H1 (cell line): Measurements from ENCODE around the gene TFAP2C.

Experiments used
- GABPA ChIP-seq: IDR thresholded peaks from 2 replicates; pipeline ENCODE4 v1.6.1; 2011; ENCODE audit warnings: mild to moderate bottlenecking, low read length, moderate library complexity, borderline replicate concordance; ENCODE audit not compliant: insufficient read depth
- NRF1 ChIP-seq: IDR thresholded peaks from 2 replicates; pipeline ENCODE4 v1.6.1; 2011; ENCODE audit warnings: mild to moderate bottlenecking, low read depth, low read length, improper control_type of control experiment
- PHF8 ChIP-seq: fragments of 200-600 bp; sonication (generic); conservative IDR thresholded peaks from 2 replicates; pipeline ENCODE4 v1.7.1; 2012; ENCODE audit warnings: low read depth, mild to moderate bottlenecking, inconsistent platforms, low read length, moderate library complexity
- POLR2A ChIP-seq, 2 experiments: IDR thresholded peaks; 1 replicate in 1 of 2; 2 replicates in 1 of 2; pipeline ENCODE4 v1.6.1; 2011; ENCODE audit warnings: low read depth in 2 of 2, low read length in 2 of 2, mild to moderate bottlenecking in 2 of 2; ENCODE audit errors: control extremely low read depth in 1 of 2
- POLR2AphosphoS5 ChIP-seq: IDR thresholded peaks from 2 replicates; pipeline ENCODE4 v1.6.1; 2011; ENCODE audit warnings: low read depth, low read length
- SIX5 ChIP-seq: IDR thresholded peaks from 2 replicates; pipeline ENCODE4 v1.6.1; 2011; ENCODE audit warnings: mild to moderate bottlenecking, low read depth, low read length
- SP1 ChIP-seq: IDR thresholded peaks from 2 replicates; pipeline ENCODE4 v1.6.1; 2011; ENCODE audit warnings: low read depth, low read length
- SUZ12 ChIP-seq: fragments of 200-600 bp; sonication (generic); IDR thresholded peaks from 2 replicates; pipeline ENCODE4 v1.6.1; 2012; ENCODE audit warnings: mild to moderate bottlenecking, inconsistent platforms, low read length, moderate library complexity, mixed read lengths
- TF ChIP-seq, protein P1 (sequence below), 3 experiments: IDR thresholded peaks; 1 replicate in 2 of 3; 2 replicates in 1 of 3; pipeline versions ENCODE4 v1.5.1 to v1.6.1; 2011; ENCODE audit warnings: low read length in 3 of 3, mild to moderate bottlenecking in 3 of 3, inconsistent platforms in 2 of 3, low read depth in 1 of 3, moderate library complexity in 1 of 3; ENCODE audit not compliant: insufficient read depth in 1 of 3; ENCODE audit errors: control extremely low read depth in 1 of 3

DNA sequence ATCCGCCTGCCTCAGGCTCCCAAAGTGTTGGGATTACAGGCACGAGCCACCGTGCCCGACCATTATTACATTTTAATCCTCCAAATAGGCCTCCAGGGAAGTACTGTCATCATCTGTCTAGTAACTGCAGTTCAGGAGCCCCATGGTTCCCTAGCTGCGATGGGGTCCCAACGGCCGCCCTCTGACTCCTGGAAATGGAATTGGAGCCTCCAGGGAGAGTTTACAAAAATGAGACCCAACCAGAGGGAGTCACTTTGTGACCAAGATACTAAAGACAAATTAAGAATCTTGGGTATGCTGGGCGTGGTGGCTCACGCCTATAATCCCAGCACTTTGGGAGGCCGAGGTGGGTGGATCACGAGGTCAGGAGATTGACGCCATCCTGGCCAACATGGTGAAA is 36.7 kb downstream of the TFAP2C start:
- TF ChIP-seq, protein P1, sequence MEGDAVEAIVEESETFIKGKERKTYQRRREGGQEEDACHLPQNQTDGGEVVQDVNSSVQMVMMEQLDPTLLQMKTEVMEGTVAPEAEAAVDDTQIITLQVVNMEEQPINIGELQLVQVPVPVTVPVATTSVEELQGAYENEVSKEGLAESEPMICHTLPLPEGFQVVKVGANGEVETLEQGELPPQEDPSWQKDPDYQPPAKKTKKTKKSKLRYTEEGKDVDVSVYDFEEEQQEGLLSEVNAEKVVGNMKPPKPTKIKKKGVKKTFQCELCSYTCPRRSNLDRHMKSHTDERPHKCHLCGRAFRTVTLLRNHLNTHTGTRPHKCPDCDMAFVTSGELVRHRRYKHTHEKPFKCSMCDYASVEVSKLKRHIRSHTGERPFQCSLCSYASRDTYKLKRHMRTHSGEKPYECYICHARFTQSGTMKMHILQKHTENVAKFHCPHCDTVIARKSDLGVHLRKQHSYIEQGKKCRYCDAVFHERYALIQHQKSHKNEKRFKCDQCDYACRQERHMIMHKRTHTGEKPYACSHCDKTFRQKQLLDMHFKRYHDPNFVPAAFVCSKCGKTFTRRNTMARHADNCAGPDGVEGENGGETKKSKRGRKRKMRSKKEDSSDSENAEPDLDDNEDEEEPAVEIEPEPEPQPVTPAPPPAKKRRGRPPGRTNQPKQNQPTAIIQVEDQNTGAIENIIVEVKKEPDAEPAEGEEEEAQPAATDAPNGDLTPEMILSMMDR (IDR thresholded peaks at IDR 0.05; ENCODE audit: control extremely low read depth in 1 of 3, insufficient read depth in 1 of 3, low read depth in 1 of 3, low read length in 3 of 3), result no peak
- TF ChIP-seq PHF8 (no peak), POLR2A (IDR thresholded peaks at IDR 0.05; ENCODE audit: control extremely low read depth in 1 of 2, low read depth in 2 of 2, low read length in 2 of 2) (no peak), SIX5 (no peak), SP1 (no peak), SUZ12 (no peak), POLR2AphosphoS5 (no peak), NRF1 (no peak), GABPA (no peak)
